TTC549 (cell line): ENCODE data around the gene RSPH6A.

ENCODE experiments used
- FAIRE-seq: peaks from 2 replicates; lab custom pipeline; 2012; peaks lifted over from hg19 to GRCh38; lab: Jason Lieb, UNC

Gene RSPH6A

GRCh38 chr19:45814851-45815480 is at the start of gene RSPH6A:
TSS of gene RSPH6A (minus strand) at chr19:45815308. CDS start at chr19:45815176, 132 bp downstream.
- no peak for FAIRE-seq

- FAIRE-seq: no peak
These were observed 49.5 kb upstream of the RSPH6A start for GRCh38 chr19:45864629-45865082.

GRCh38 chr19:45863840-45864628 is 48.9 kb upstream of the RSPH6A start, which contains the start of gene FOXA3:
TSS of gene FOXA3 (plus strand) at chr19:45864326. CDS start at chr19:45864457, 131 bp downstream.
- no peak for FAIRE-seq

GRCh38 chr19:45863335-45863839 is 48.3 kb upstream of the RSPH6A start:
- FAIRE-seq: no peak

GRCh38 chr19:45862564-45863334 is 47.6 kb upstream of the RSPH6A start, which contains the start of gene SYMPK:
TSS of gene SYMPK (minus strand) at chr19:45863147. CDS start at chr19:45854495, 8,652 bp downstream.
- peak; percentile 88 for FAIRE-seq

- no peak for FAIRE-seq
These were observed 47.1 kb upstream of the RSPH6A start for GRCh38 chr19:45862271-45862563.

- FAIRE-seq: no peak
These were observed 45.5 kb upstream of the RSPH6A start for GRCh38 chr19:45860359-45861259.

- no peak for FAIRE-seq
These were observed 39.2 kb upstream of the RSPH6A start for GRCh38 chr19:45854167-45854778.

- FAIRE-seq: no peak
These were observed 37.9 kb upstream of the RSPH6A start for GRCh38 chr19:45852983-45853382.

- FAIRE-seq: no peak
These were observed 37.1 kb upstream of the RSPH6A start for GRCh38 chr19:45852145-45852750.

- FAIRE-seq: no peak
These were observed 33.8 kb upstream of the RSPH6A start for GRCh38 chr19:45848922-45849321.

GRCh38 chr19:45847663-45848062 is 32.6 kb upstream of the RSPH6A start:
- no peak for FAIRE-seq

- FAIRE-seq: no peak
These were observed 27.1 kb upstream of the RSPH6A start for GRCh38 chr19:45842198-45842597.

GRCh38 chr19:45834970-45835369 is 19.9 kb upstream of the RSPH6A start:
- no peak for FAIRE-seq

GRCh38 chr19:45828945-45829344 is 13.8 kb upstream of the RSPH6A start:
- FAIRE-seq: no peak

- no peak for FAIRE-seq
These were observed 13.4 kb upstream of the RSPH6A start for GRCh38 chr19:45828523-45828922.

- no peak for FAIRE-seq
These were observed 12.5 kb upstream of the RSPH6A start for GRCh38 chr19:45827459-45828093.

- no peak for FAIRE-seq
These were observed 11.8 kb upstream of the RSPH6A start for GRCh38 chr19:45826934-45827333.

GRCh38 chr19:45825917-45826893 is 11.1 kb upstream of the RSPH6A start:
- no peak for FAIRE-seq
